ENCODE data around the gene PRDM2.
A peak's percentile ranks its signal among the peaks of the same experiment; 100 is the strongest.

Gene PRDM2

DNA sequence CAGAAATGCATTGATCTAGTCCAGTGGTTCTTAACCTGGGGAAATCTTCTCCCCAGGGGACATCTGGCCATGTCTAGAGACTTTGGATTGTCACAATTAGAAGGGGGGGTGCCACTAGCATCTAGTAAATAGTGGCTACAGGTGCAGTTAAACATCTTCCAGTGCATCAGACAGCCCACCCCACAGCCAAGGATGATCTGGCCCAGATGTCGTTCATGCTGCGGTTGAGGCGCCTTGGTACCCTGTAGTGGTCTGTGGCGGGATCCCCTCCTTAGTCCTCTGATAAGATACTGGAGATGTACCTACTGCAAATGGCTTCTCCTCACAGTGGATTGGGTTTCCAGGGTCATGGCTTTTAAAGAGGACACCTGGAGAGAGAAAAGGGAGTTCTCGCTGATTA lies 69.8 kb downstream of the PRDM2 start:
- no peak for DNase-seq

DNA sequence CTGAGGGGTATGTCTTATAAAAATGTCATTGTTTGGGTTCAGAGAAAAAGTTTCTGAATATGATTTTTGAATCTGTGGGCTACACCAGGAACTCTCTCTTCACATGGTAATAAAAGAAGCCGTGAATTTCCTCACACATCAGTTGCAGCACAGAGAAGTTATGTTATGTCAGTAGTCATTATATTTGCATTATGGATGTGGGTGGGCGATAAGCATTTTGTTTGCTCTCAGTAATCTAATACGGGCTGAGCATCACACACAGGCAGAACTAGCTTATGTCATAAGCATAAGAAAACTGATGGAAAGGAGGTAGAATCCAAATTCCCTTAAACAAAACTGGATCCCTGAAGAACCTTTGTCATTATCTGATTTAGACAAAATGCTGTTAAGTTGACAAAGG lies 70.8 kb downstream of the PRDM2 start:
- no peak for DNase-seq

DNA sequence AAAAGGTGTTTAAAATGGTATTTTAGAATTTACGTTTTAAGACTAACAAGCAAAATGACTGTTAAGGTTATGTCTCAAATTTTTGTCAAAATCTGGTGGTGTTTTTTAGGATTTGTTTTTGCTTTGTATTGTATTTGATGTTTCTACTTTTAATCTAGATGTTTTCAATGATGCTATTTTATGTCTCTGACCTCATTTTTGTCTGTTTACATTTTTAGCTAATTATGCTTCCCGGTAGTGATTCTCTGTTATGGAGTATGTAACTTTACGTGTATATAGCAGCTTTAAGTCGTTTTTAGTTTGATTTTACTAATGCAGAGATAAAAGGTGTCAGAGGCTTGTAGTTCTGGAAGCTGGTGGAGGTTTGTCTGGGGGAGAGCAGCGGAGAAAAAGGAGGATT lies 71.8 kb downstream of the PRDM2 start:
- DNase-seq = no peak

DNA sequence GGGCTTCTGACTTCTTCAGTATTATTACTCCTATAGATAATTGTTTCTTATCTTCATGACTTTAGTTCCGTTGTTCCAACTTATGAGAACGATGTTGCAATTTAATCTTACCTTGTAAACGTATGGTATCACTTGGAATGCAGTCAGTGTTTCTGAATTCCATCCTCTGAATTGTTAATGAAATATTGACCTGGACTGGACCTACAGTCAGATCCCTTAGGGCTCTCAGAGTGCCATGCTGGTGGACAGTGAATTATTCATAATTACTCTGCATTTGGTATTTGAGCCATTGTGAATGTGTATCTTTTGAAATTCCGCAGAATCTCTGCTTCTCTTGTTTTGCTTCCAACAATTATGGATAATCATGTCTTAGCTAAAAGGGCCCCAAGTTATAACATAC lies 72.3 kb downstream of the PRDM2 start:
- DNase-seq = no peak

DNA sequence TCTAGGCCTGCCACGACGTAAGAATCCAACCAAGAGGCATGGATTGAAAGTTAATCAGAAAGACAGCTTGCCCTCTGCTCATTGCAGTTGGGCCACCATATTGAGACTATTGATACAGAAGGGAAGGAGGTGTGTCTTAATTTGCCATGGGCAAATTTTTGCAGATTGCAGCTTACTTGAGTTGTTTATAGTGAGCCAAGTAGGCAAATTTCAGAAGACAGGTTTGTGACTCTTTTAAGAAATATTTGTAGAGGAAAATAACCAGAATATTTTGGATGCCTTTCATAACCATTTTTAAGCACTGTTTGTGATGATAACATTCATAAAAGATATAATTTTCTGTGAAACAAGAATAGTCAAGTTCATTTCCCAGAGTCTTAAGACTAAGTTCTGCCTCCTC lies 74.1 kb downstream of the PRDM2 start:
- DNase-seq = no peak

DNA sequence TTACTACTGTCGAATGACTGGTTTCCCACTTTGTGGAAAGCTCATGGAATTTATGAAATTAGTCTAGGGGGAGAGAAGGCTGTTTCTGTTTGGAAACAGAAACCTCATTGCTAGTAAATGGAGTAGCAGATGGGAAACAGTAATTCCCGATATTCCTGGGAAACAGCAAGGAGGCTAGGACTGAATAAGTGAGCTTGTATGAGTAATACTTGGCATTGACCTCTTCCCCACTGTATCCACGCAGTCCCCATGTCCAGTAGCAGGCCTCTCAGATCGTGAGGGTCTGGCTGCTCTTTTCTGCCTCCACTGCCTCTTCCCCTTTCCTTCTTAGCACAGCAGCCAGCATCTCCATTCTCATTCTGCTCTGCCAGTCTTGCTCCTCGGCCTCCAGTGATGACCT lies 75.5 kb downstream of the PRDM2 start:
- no peak for DNase-seq

DNA sequence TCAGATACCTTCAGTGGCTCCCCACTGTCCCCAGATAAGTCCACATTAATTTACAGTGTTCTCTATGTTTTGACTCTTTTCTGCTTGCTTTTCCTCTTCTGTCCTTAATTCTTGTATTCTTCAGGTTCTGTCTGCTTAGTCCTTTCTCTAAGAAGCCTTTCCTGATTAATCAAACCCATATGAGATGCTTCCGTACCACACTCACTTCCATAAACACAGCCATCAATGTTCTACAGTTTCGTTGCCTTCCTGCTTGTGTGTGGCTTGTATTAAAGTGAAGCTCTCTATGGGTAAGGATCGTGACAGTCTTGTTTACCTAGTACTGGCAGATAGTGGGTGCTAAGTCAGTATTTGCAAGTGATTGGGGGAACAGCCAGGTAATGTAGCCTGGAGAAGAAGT lies 75.9 kb downstream of the PRDM2 start:
- no peak for DNase-seq

DNA sequence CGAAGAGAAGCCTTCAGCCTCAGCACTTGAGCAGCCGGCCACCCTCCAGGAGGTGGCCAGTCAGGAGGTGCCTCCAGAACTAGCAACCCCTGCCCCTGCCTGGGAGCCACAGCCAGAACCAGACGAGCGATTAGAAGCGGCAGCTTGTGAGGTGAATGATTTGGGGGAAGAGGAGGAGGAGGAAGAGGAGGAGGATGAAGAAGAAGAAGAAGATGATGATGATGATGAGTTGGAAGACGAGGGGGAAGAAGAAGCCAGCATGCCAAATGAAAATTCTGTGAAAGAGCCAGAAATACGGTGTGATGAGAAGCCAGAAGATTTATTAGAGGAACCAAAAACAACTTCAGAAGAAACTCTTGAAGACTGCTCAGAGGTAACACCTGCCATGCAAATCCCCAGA lies 78.4 kb downstream of the PRDM2 start:
- no peak for DNase-seq

DNA sequence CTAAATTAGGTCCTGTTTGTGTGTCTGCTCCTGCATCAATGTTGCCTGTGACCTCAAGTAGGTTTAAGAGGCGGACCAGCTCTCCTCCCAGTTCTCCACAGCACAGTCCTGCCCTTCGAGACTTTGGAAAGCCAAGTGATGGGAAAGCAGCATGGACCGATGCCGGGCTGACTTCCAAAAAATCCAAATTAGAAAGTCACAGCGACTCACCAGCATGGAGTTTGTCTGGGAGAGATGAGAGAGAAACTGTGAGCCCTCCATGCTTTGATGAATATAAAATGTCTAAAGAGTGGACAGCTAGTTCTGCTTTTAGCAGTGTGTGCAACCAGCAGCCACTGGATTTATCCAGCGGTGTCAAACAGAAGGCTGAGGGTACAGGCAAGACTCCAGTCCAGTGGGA lies 79.9 kb downstream of the PRDM2 start:
- DNase-seq = no peak

DNA sequence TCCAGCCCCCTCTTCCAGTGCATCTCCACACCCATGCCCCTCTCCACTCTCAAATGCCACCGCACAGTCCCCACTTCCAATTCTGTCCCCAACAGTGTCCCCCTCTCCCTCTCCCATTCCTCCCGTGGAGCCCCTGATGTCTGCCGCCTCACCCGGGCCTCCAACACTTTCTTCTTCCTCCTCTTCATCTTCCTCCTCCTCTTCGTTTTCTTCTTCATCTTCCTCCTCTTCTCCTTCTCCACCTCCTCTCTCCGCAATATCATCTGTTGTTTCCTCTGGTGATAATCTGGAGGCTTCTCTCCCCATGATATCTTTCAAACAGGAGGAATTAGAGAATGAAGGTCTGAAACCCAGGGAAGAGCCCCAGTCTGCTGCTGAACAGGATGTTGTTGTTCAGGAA lies 80.8 kb downstream of the PRDM2 start:
- no peak for DNase-seq

DNA sequence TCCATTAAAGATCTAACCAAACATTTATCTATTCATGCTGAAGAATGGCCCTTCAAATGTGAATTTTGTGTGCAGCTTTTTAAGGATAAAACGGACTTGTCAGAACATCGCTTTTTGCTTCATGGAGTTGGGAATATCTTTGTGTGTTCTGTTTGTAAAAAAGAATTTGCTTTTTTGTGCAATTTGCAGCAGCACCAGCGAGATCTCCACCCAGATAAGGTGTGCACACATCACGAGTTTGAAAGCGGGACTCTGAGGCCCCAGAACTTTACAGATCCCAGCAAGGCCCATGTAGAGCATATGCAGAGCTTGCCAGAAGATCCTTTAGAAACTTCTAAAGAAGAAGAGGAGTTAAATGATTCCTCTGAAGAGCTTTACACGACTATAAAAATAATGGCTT lies 81.2 kb downstream of the PRDM2 start:
- DNase-seq = no peak

DNA sequence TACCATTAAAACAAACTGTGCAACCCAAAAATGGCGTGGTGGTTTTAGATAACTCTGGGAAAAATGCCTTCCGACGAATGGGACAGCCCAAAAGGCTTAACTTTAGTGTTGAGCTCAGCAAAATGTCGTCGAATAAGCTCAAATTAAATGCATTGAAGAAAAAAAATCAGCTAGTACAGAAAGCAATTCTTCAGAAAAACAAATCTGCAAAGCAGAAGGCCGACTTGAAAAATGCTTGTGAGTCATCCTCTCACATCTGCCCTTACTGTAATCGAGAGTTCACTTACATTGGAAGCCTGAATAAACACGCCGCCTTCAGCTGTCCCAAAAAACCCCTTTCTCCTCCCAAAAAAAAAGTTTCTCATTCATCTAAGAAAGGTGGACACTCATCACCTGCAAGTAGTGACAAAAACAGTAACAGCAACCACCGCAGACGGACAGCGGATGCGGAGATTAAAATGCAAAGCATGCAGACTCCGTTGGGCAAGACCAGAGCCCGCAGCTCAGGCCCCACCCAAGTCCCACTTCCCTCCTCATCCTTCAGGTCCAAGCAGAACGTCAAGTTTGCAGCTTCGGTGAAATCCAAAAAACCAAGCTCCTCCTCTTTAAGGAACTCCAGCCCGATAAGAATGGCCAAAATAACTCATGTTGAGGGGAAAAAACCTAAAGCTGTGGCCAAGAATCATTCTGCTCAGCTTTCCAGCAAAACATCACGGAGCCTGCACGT lies 82.1 kb downstream of the PRDM2 start:
- peak; percentile 47 for DNase-seq

DNA sequence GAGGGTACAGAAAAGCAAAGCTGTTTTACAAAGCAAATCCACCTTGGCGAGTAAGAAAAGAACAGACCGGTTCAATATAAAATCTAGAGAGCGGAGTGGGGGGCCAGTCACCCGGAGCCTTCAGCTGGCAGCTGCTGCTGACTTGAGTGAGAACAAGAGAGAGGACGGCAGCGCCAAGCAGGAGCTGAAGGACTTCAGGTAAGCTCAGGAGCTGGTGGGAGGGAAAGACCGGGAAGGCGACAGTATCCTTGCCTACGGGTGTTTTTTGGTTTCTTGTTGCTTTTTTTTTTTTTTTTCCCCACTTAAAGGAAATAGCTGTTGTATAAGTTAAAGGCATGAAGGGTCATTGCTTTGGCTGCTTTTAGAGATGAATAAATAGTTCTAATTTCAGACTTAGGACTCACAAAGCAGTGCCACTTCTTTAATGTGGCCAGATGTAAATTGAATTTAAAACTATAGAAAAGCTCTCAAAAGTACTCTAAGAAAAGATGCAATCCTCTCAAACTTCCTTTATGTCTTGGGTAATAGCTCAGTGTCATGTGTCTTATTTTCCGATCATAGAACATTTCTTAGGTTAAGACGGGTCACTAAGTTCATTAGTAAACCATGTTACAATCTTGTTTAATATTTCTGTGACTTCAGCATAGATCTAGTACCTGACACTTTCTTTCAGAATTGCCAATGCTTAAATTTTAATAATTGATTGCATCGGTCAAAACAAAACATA lies 82.8 kb downstream of the PRDM2 start:
- peak; percentile 26 for DNase-seq

DNA sequence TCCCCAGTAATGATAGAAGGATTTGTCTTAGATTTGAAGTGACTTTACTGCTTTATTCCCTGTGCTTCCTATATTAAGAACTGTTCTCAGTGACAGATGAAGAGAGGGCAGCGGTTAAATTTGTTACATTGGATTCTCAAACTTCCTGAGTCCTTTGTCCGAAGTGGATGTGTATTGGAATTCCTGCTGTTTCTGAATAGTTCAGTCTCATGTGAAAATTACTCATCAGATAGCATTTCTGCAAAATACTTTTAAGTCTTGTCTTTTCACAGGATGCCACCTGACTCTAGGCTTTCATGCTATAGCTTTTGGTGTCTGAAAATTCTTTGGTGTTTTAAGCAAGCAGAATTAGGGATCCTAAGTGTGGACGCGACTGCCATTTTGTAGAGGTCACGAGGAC lies 83.6 kb downstream of the PRDM2 start:
- DNase-seq = no peak

DNA sequence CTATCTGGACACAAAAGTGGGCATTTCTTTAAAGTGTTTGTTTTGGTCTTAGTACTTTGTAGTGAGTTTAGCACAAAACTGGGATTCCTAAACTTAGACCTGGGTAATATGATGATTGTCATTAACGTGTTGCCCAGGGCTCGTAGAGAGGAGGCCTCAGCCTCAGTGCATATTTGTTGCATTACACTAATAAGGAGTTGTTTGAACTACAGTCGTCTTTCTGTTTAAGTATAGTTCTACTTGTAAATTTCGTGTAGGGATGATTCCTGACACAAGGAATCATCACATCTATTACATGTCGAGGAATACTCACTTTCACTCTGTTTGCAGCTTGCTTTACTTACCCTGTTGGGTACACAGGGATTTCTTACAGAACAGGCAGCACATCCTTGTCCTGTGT lies 85.0 kb downstream of the PRDM2 start:
- DNase-seq = no peak

DNA sequence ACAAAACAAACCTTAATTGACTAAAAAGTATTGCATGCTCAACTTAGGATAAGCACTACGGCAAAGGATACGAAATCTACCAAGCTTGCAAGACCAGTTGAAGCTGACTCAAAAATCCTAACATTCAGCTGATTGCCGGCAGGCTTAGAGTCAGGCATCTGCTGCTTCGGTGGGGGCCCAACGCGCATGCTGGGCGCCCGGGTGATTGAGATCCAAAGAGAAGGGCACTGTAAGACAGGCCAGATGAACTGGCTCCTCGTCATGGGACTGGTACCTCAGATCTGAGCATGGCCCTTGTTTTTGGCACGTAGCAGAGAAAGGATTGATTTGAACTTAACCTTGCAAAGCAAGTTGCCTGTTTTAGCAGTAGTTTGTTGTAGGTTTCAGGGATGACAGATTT lies 86.6 kb downstream of the PRDM2 start:
- DNase-seq = peak; percentile 47

DNA sequence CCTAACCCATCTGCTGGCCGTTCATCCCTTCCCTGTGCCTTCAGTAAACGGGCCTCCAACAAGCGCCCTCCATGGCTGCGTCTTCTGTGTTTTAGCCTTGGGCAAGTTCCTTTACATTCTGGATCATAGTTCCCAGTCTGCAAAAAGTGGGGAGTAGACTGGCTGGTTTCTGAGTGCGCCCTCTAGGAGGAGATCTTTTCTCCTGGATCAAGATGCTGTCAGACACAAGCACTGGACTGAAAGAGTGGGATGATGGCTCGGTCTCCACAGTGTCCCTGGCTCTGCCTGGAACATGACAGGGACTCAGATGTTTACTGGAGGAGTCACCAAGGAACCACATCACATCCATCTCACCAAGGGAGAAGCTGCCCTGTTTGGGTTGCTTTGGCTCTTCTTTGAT lies 88.8 kb downstream of the PRDM2 start:
- DNase-seq = no peak

DNA sequence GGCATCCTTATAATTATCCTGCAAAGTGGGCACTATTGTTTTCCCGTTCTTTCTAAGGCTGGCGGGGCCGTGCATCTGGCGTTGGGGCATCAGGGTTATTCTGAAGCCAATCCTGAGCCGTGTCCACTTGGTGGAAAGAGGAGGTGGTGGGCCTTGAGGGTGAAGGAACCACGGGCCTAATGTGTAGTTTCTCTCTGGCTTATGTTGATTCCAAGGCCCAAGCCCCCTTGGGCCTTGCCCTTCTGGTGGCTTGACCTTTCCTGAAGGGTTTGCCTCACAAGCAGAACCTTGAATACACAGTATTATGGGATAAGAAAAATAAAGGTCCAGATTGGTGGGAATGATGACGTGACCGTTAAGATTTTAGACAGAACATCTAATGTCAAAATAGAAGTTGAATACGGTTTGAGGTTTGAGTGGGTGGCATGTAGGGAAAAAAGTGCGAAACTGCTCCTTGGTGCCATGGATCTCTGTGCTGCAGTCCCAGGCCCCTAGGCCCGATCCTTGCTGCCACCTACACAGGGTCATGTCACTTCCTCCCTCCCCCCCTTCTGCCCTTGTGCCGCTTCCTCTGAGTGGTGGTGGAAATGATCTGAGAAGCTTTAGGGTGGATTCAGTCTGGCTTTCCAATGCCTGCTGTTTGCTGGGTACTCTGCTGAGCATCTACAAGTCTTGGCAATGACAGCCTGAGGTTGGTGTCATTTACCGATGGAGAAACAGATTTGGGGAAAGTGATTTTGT lies 90.5 kb downstream of the PRDM2 start:
- DNase-seq = no peak

DNA sequence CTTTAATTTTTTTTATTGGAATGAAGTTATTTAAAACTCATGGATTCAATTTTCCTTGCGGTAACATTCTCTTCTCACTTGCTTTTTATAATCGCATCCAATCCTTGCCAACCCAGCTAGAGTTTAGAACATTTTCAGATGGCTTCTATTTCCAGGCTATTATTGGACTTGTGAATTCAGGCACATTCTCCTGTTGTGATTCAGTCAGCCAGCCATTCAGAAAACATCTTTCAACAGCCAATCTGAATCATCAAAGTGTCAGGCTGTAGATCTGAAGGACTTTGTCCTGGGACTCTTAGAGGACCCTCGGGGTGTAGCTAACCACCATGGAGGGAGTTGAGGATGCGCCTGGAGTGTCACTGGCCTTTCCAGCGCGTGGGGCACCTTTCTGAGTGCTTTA lies 92.4 kb downstream of the PRDM2 start:
- DNase-seq = no peak

DNA sequence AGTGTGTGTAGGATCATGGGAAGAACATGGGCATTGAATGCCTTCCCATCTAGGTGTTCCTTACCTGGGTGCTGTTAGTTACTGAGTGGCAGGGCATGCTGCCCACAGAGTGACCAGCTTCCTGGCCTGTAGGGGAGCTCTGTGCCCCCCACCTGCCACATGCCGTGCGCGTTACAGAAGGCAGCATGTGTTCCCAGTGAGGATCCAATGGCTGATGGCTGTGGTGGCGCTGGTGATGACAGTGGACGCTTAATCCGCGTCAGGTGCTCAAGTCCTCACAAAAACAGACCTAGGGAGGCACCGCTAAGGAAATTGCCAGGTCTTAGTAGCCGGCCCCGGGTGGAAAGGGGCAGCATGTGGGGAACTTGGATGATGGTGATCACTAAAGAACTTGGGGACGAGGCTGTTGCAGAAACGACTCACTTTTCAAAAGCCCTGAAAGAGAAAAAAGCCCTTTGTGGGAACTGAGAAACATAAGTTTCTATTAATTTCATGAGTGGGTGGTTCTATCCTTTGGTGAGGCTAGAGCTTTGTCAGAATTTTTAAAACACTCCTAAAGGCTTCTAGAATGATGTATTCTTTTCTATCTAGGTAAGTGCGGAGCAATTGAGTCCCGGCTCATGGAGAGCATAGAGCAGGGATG lies 93.2 kb downstream of the PRDM2 start:
- DNase-seq = no peak

DNA sequence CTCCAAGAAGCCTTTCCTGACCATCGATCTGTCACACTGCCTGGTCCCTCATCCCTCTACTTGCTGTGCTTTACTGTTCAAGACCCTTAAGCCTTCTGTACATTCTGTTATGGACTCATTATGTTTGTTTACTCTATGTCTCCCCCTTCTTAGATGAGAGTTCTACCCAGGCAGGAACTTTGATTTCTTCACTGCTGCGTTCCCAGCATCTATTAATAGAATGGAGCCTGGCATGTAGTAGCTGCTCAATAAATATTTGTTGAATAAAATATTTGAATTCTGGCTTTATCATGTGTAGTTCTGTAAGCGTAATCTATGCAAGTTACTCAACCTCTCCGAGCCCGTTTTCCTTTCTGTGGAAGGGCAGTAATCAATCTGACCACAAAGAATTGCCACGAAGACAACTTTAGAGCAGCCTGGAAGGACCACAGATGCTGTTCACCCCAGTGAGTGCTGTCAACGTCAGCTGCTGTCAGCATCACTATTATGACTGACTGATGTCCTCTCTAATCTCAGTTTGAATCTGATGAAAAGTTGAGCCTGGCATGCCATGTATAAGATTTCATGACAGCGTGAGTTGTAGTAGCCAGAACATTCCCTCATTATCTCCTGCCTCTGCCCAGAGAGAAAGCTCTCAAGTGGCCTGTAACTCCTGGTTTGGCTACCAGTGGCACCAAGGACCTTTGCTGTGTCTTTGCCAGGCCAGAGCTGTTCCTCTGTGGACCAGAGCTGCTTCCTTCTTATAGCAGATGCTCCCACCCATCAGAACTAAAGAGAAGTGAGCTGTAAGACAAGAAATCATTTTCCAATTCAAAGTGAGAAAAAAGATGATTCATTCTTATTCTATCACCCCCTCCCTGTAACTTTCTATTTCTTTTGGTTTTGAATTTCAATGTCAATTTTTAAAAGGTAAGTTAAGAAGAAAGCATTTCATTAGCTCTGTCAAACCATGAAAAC lies 94.5 kb downstream of the PRDM2 start:
- no peak for DNase-seq

DNA sequence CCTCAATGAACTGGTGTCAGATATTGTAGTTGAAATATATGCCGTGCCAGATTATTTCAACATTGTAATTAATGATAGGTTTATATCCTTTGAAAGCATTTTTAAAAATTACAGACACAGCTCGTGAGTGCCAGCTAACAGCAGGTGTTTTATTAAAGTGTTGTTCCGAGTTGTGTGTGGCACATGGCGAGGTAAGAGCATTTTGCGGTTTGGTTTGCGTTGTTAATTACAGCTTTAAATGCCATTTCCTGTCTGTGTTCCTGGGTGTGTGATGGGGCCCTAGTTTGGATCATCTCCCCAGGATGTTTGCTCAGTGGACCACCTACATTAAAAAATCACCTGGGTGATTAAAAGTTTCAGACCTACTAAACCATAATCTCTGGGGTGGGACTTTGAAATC lies 97.4 kb downstream of the PRDM2 start:
- no peak for DNase-seq
